Breast epithelium (tissue), 4 donors: ENCODE data around the gene ELP5. TPM values are rescaled to one million over a fixed set of nuclear protein-coding genes. Genes with fewer than 3 reads are reported as not detected.

Source experiments
- DNase-seq, 2 donors: peaks; one replicate each; pipeline ENCODE4 v3.0.0-alpha.2; 2019; ENCODE audit warnings: low spot score in 2 of 2
- H3K27ac ChIP-seq, 2 donors: fragments of 200-600 bp; sonication (generic) in 1 of 2; one replicate each; pipeline ENCODE4 v1.5.1; 2016 to 2019; ENCODE audit warnings: mild to moderate bottlenecking in 1 of 2
- H3K27me3 ChIP-seq, 2 donors: fragments of 200-600 bp; sonication (generic) in 1 of 2; one replicate each; pipeline versions ENCODE4 v1.5.1 to v1.6.0; 2017 to 2019; ENCODE audit warnings: control low read depth in 1 of 2, mild to moderate bottlenecking in 1 of 2
- H3K36me3 ChIP-seq: fragments of 200-600 bp; one replicate; pipeline ENCODE4 v1.5.1; 2019
- H3K4me1 ChIP-seq, 2 donors: fragments of 200-600 bp; sonication (generic); one replicate each; pipeline ENCODE4 v1.5.1; 2016 to 2019; ENCODE audit warnings: control low read depth in 1 of 2
- H3K4me3 ChIP-seq, 3 donors: fragments of 200-600 bp; sonication (generic); 1 replicate in 2 of 3; 2 replicates in 1 of 3; pipeline ENCODE4 v1.5.1; 2016 to 2019; ENCODE audit warnings: mild to moderate bottlenecking in 3 of 3, moderate library complexity in 2 of 3
- H3K9me3 ChIP-seq, 2 donors: fragments of 200-600 bp; sonication (generic) in 1 of 2; one replicate each; pipeline ENCODE4 v1.5.1; 2016 to 2019; ENCODE audit warnings: control low read depth in 1 of 2
- CTCF ChIP-seq, 3 donors: fragments of 450-650 bp; IDR thresholded peaks; one replicate each; pipeline ENCODE4 v1.5.1; 2016 to 2017; ENCODE audit warnings: antibody characterized with exemption in 3 of 3, mild to moderate bottlenecking in 3 of 3, moderate library complexity in 3 of 3
- POLR2A ChIP-seq: fragments of 450-650 bp; IDR thresholded peaks from one replicate; pipeline ENCODE4 v1.6.1; 2016; ENCODE audit warnings: antibody characterized with exemption, mild to moderate bottlenecking, moderate library complexity
- POLR2AphosphoS5 ChIP-seq, 3 donors: sonication (generic); formaldehyde crosslinking; IDR thresholded peaks; one replicate each; pipeline ENCODE4 v1.6.1; 2017; ENCODE audit warnings: antibody characterized with exemption in 3 of 3
- intact Hi-C: fragments of 100-400 bp; cut with DNase I; formaldehyde crosslinking; loops from one replicate; pipeline ENCODE4 v1.15.1; 2023; ENCODE audit warnings: low total_unique reads
- total RNA-seq, 3 donors: library from RNA; depleted of rRNA; stranded (reverse); fragments of >200 nt; gene quantifications; one replicate each; pipeline ENCODE4 v1.1.0, GENCODE V29; 2016

ELP5 gene
- 10 to 100 TPM; 26.9 to 36.7 (median 30.6) TPM for total RNA-seq

GRCh38 chr17:7252176-7253043 is at the start of gene ELP5:
TSS of gene ELP5 (plus strand) at chr17:7252215. CDS start at chr17:7252551, 336 bp downstream.
- no peaks in the 10 kb centered on the region for H3K36me3 ChIP-seq
- TF ChIP-seq POLR2AphosphoS5 (IDR thresholded peaks at IDR 0.05): peak; percentile 86 to 90 (median 87)
- TF ChIP-seq CTCF (IDR thresholded peaks at IDR 0.05): peak; percentile 7 to 44 (median 34)
- peak; percentile 25 for TF ChIP-seq POLR2A
- intact Hi-C loops: no loop called here
- H3K9me3 ChIP-seq: no peaks in the 10 kb centered on the region
- peak; percentile 92 to 94 for DNase-seq
- H3K4me3 ChIP-seq: peak within 1 kb of the TSS; percentile 84 to 93 (median 87)
- no peaks in the 10 kb centered on the region for H3K27me3 ChIP-seq
- peaks cover 3 to 28% of the 10 kb centered on the region in 2 donors for H3K4me1 ChIP-seq
- peak within 1 kb of the TSS; percentile 100 for H3K27ac ChIP-seq

- Histone ChIP-seq H3K36me3 (no peaks in the 10 kb centered on the region), H3K4me1 (no peaks in the 10 kb centered on the region), H3K27ac (no peak overlapping the region), H3K4me3 (no peak overlapping the region), H3K27me3 (no peaks in the 10 kb centered on the region), H3K9me3 (no peaks in the 10 kb centered on the region)
- TF ChIP-seq POLR2A: no peak
- no peak for TF ChIP-seq POLR2AphosphoS5 (IDR thresholded peaks at IDR 0.05)
- no peak for TF ChIP-seq CTCF (IDR thresholded peaks at IDR 0.05)
- intact Hi-C loops: loop anchor here (2.0 kb wide), 1 partner anchor 77 kb away; the partner anchor contains the start of gene SLC2A4
- DNase-seq: no peak
Measured at GRCh38 chr17:7203391-7203790, 48.6 kb upstream of the ELP5 start.

- no peak for TF ChIP-seq POLR2AphosphoS5 (IDR thresholded peaks at IDR 0.05)
- no peak for TF ChIP-seq POLR2A
- no peak for TF ChIP-seq CTCF (IDR thresholded peaks at IDR 0.05)
- no peak for DNase-seq
- Histone ChIP-seq H3K27ac (peak overlapping the region; percentile 68 to 81), H3K9me3 (no peaks in the 10 kb centered on the region), H3K4me3 (peak overlapping the region; percentile 45 to 71 (median 55)), H3K36me3 (no peaks in the 10 kb centered on the region), H3K4me1 (no peaks in the 10 kb centered on the region), H3K27me3 (no peaks in the 10 kb centered on the region)
- intact Hi-C loops: no loop called here
Measured at GRCh38 chr17:7204336-7204735, 47.7 kb upstream of the ELP5 start.

- H3K27ac ChIP-seq: peak overlapping the region; percentile 68 to 81
- no peaks in the 10 kb centered on the region for H3K4me1 ChIP-seq
- peak in 2 of 3 donors; percentile 31 to 61 for TF ChIP-seq POLR2AphosphoS5 (IDR thresholded peaks at IDR 0.05)
- TF ChIP-seq CTCF (IDR thresholded peaks at IDR 0.05): no peak
- peak; percentile 45 for TF ChIP-seq POLR2A
- H3K36me3 ChIP-seq: no peaks in the 10 kb centered on the region
- H3K4me3 ChIP-seq: peak overlapping the region; percentile 45 to 71 (median 55)
- no peaks in the 10 kb centered on the region for H3K9me3 ChIP-seq
- intact Hi-C loops: no loop called here
- peak; percentile 61 to 73 for DNase-seq
- no peaks in the 10 kb centered on the region for H3K27me3 ChIP-seq
Measured at GRCh38 chr17:7204828-7205461, 47.1 kb upstream of the ELP5 start.

- intact Hi-C loops: no loop called here
- TF ChIP-seq POLR2AphosphoS5 (IDR thresholded peaks at IDR 0.05) (no peak), POLR2A (no peak), CTCF (IDR thresholded peaks at IDR 0.05) (no peak)
- peak overlapping the region; percentile 68 to 81 for H3K27ac ChIP-seq
Measured at GRCh38 chr17:7205561-7205960, 46.5 kb upstream of the ELP5 start.

More at GRCh38 chr17:7205561-7205960, 46.5 kb upstream of the ELP5 start:
- Histone ChIP-seq H3K9me3 (no peaks in the 10 kb centered on the region), H3K4me1 (no peaks in the 10 kb centered on the region), H3K36me3 (no peaks in the 10 kb centered on the region), H3K4me3 (peak overlapping the region; percentile 45 to 71 (median 55)), H3K27me3 (no peaks in the 10 kb centered on the region)
- DNase-seq: no peak
